ENCODE data around the gene CARHSP1.

Gene CARHSP1

DNA sequence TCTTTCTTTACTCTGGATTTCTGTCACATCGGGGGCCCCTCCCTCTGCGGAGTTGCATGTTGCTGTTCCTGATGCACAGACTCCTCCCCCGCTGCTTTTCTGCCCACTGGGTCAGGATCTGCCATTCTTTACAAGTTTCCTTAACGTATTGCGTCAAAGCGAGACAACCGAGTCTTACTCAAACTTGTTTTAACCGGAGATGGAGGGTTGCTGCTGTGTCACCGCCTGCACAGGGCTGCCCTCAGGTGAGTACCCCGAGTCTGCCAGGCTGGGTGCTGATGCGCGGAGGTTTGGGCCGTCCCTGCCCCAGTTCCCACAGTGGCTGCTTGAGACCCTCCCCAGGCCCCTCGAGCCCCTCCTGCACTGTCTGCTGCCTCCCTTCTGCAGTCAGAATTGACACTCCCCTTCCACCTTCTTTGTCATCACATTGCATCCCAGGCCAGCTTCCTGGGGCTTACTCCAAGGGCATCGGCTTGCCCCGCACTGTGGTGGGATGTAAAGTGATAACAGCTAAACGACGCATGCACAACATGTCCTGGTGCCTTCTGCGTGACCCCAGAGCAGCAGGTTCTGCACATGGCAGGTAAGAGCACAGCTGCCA lies 19.3 kb downstream of the CARHSP1 start:
- DNase-seq = no peak
- Mint-ChIP-seq H3K9me3 (no peaks in the 10 kb centered on the region), H3K27me3 (ENCODE audit: low read depth, poor library complexity) (peaks cover 5% of the 10 kb centered on the region), H3K27ac (peak overlapping the region; percentile 98), H3K4me3 (no peak overlapping the region), H3K4me1 (peaks cover 41% of the 10 kb centered on the region), H3K36me3 (ENCODE audit: low read depth) (peaks cover 41% of the 10 kb centered on the region)
- TF ChIP-seq, protein P1, sequence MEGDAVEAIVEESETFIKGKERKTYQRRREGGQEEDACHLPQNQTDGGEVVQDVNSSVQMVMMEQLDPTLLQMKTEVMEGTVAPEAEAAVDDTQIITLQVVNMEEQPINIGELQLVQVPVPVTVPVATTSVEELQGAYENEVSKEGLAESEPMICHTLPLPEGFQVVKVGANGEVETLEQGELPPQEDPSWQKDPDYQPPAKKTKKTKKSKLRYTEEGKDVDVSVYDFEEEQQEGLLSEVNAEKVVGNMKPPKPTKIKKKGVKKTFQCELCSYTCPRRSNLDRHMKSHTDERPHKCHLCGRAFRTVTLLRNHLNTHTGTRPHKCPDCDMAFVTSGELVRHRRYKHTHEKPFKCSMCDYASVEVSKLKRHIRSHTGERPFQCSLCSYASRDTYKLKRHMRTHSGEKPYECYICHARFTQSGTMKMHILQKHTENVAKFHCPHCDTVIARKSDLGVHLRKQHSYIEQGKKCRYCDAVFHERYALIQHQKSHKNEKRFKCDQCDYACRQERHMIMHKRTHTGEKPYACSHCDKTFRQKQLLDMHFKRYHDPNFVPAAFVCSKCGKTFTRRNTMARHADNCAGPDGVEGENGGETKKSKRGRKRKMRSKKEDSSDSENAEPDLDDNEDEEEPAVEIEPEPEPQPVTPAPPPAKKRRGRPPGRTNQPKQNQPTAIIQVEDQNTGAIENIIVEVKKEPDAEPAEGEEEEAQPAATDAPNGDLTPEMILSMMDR (IDR thresholded peaks at IDR 0.05) = no peak

DNA sequence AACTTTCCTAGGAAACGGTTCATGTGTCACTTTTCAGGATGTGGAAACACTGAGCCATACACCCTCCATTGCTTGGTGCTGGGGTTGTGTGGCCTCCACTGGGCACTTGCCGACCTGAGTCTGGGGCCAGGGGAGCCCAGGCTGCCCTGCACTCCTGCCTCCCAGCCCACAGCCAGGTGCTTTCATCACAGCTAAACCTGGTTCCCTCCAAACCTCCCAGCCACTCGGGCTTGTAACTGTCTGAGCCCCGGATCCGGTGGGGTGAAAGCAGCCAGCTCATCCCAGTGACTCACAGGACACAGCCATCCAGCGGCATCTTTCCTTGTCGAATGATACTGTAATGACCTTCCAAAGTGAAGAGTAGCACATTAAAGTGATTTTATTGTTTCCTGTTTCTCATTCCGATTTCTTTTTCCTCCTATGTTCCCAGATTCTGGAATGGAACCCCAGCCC lies 19.8 kb downstream of the CARHSP1 start:
- Mint-ChIP-seq H3K4me3 (no peak overlapping the region), H3K4me1 (peaks cover 47% of the 10 kb centered on the region), H3K27me3 (ENCODE audit: low read depth, poor library complexity) (peaks cover 5% of the 10 kb centered on the region), H3K27ac (peak overlapping the region; percentile 98), H3K9me3 (no peaks in the 10 kb centered on the region), H3K36me3 (ENCODE audit: low read depth) (peaks cover 45% of the 10 kb centered on the region)
- DNase-seq = no peak
- TF ChIP-seq, protein P1 (IDR thresholded peaks at IDR 0.05) = no peak

GRCh38 chr16:8848231-8848938 lies 20.4 kb downstream of the CARHSP1 start:
- Mint-ChIP-seq H3K27me3 (ENCODE audit: low read depth, poor library complexity) (peaks cover 5% of the 10 kb centered on the region), H3K9me3 (no peaks in the 10 kb centered on the region), H3K27ac (peak overlapping the region; percentile 98), H3K4me1 (peaks cover 53% of the 10 kb centered on the region), H3K36me3 (ENCODE audit: low read depth) (peaks cover 50% of the 10 kb centered on the region), H3K4me3 (no peak overlapping the region)
- no peak for DNase-seq
- TF ChIP-seq, protein P1 (IDR thresholded peaks at IDR 0.05) = no peak

GRCh38 chr16:8847623-8848022 lies 21.2 kb downstream of the CARHSP1 start:
- Mint-ChIP-seq H3K9me3 (no peaks in the 10 kb centered on the region), H3K36me3 (ENCODE audit: low read depth) (peaks cover 49% of the 10 kb centered on the region), H3K27ac (peak overlapping the region; percentile 22), H3K4me1 (peaks cover 52% of the 10 kb centered on the region), H3K4me3 (no peak overlapping the region), H3K27me3 (ENCODE audit: low read depth, poor library complexity) (peaks cover 5% of the 10 kb centered on the region)
- TF ChIP-seq, protein P1 (IDR thresholded peaks at IDR 0.05) = no peak
- no peak for DNase-seq

DNA sequence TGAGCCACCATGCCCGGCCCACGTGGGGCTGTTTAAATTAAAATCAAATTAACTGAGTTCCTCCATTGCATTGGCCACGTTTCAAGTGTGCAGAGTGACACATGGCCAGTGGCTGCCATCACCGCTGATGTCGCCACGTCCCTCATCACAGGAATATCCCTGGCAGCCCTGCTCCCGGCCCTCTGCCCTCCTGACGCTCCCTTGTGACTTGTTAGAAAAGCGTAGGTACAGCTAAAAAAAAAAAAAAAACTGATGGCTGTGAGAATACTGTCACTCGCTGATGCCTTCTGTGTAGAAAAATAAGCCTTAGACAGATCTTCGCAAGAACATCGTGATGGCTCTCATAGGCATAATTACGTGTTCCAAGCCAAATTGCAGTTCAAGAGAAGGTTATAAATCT lies 21.7 kb downstream of the CARHSP1 start:
- Mint-ChIP-seq H3K4me3 (no peak overlapping the region), H3K27ac (peak overlapping the region; percentile 13), H3K36me3 (ENCODE audit: low read depth) (peaks cover 52% of the 10 kb centered on the region), H3K27me3 (ENCODE audit: low read depth, poor library complexity) (peaks cover 5% of the 10 kb centered on the region), H3K9me3 (no peaks in the 10 kb centered on the region), H3K4me1 (peaks cover 57% of the 10 kb centered on the region)
- TF ChIP-seq, protein P1 (IDR thresholded peaks at IDR 0.05) = no peak
- no peak for DNase-seq

Data from nephron progenitor cell (in vitro differentiated cells).